ENCODE measurements around the gene UBXN11. TPM values are rescaled to one million over a fixed set of nuclear protein-coding genes. Genes with fewer than 3 reads are reported as not detected.
A peak's percentile ranks its signal among the peaks of the same experiment; 100 is the strongest.
"Not testable (repeated sequence)": the region's sequence is repeated elsewhere in the genome, so short reads cannot be mapped to it uniquely, and the experiment has no call there.

The UBXN11 gene
- total RNA-seq, 1 experiment from 2014 or later, result 13.4 TPM

GRCh38 chr1:26324550-26324949 is 18.1 kb upstream of the UBXN11 start:
- Histone ChIP-seq H3K4me3 (ENCODE audit: insufficient read depth, low read depth, low read length) (no peak overlapping the region), H3K36me3 (replicated peaks; ENCODE audit: control insufficient read depth, insufficient read depth, low read length) (peaks cover 20% of the 10 kb centered on the region), H3K27me3 (ENCODE audit: control insufficient read depth, insufficient read depth, low read length) (no peaks in the 10 kb centered on the region)
- DNase-seq, result no peak

DNA sequence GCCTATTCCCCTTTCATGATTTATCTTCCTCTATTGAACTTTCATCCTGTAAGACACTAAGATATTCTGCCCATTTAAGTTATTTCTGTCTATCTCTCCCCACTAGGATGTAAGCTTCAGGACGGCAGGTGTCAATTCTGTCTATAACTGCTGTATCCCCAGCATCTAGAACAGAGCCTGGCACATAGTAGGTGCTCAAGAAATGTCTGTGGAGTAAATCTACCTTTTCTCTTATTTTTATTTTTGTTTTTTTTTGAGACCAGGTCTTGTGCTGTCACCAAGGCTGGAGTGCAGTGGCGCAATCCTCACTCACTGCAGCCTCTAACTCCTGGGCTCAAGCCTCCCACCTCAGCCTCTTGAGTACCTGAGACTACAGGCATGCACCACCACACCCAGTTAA is 16.9 kb upstream of the UBXN11 start:
- H3K27me3 ChIP-seq (ENCODE audit: control insufficient read depth, insufficient read depth, low read length), result no peaks in the 10 kb centered on the region
- no peak for DNase-seq
- H3K4me3 ChIP-seq (ENCODE audit: insufficient read depth, low read depth, low read length), result no peak overlapping the region
- H3K36me3 ChIP-seq (replicated peaks; ENCODE audit: control insufficient read depth, insufficient read depth, low read length), result peaks cover 20% of the 10 kb centered on the region

- Histone ChIP-seq H3K36me3 (replicated peaks; ENCODE audit: control insufficient read depth, insufficient read depth, low read length) (peaks cover 20% of the 10 kb centered on the region), H3K4me3 (ENCODE audit: insufficient read depth, low read depth, low read length) (no peak overlapping the region), H3K27me3 (ENCODE audit: control insufficient read depth, insufficient read depth, low read length) (no peaks in the 10 kb centered on the region)
- DNase-seq, result peak; percentile 61
Measured at GRCh38 chr1:26322042-26322331, 15.6 kb upstream of the UBXN11 start.

DNA sequence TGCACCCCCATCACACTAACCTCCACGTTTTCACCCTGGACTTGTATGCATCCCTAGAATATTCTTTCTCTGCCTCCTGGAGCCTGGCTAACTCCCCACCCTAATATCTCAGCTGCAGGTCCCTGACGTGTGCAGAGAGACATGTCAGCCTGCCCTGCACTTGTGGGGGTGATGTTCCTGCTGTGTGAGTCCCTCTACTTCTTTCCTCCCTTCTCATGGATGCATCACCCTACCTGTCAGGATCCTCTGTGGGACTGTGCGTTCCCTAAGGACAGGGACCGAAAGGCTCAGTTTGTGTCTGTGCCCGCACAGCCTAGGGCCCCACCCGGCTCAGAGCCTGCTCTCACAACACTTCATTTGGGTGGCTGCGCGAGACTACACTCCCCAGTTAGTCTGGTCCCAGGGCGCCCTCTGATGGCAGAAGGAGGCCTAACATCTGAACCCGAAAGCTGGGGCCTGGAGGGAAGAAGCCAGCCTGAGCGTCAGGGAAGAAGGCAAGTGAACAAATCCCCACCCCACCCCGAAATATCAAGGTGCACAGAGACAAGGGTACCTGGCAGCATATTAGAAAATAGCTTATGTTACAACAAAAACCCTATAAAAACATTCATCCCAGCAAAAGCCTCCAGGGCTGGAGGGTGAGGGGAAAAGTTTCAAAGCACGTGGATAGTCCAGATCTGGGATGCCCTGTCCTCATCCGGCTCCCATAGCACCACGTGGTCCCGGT is 15.0 kb upstream of the UBXN11 start:
- no peaks in the 10 kb centered on the region for H3K27me3 ChIP-seq (ENCODE audit: control insufficient read depth, insufficient read depth, low read length)
- no peak overlapping the region for H3K4me3 ChIP-seq (ENCODE audit: insufficient read depth, low read depth, low read length)
- DNase-seq, result peak; percentile 95
- H3K36me3 ChIP-seq (replicated peaks; ENCODE audit: control insufficient read depth, insufficient read depth, low read length), result peaks cover 20% of the 10 kb centered on the region

GRCh38 chr1:26320896-26321295 is 14.5 kb upstream of the UBXN11 start:
- peaks cover 20% of the 10 kb centered on the region for H3K36me3 ChIP-seq (replicated peaks; ENCODE audit: control insufficient read depth, insufficient read depth, low read length)
- no peaks in the 10 kb centered on the region for H3K27me3 ChIP-seq (ENCODE audit: control insufficient read depth, insufficient read depth, low read length)
- no peak overlapping the region for H3K4me3 ChIP-seq (ENCODE audit: insufficient read depth, low read depth, low read length)
- DNase-seq, result no peak

DNA sequence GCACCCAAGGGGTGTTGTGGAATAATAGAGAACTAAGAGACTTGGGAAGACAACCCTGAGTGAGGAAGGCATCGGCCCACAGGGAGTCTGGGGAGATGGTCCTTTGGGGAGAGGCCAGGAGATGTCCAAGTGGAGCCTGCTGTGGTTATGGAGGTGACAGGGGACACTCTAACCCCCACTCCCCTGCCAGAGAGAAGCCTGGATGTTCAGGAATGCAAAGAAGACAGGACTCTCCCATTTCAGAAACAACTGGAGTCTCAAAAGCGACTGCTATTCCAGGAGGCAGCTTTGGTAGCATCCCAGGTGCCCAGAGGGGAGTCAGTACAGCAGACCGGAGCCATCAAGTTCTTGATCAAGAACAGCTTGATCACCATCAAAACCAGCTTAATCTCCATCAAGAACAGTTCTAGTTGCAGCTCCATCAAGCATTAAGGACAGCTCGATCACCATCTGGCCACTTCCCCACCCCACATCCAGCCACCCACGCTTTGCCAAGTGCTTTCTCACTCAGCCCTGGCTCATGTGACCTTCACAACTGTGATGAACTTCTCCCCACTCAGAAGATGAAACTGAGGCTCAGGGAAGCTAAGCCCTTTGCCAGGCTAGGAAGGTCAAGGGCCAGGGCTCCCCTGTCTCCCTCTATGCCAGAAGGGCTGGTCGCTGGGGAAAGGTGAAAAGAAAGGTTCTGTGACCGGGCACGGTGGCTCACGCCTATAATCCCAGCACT is 12.1 kb upstream of the UBXN11 start:
- DNase-seq, result peak; percentile 33
- no peaks in the 10 kb centered on the region for H3K27me3 ChIP-seq (ENCODE audit: control insufficient read depth, insufficient read depth, low read length)
- H3K36me3 ChIP-seq (replicated peaks; ENCODE audit: control insufficient read depth, insufficient read depth, low read length), result peaks cover 9% of the 10 kb centered on the region
- H3K4me3 ChIP-seq (ENCODE audit: insufficient read depth, low read depth, low read length), result no peak overlapping the region

- Histone ChIP-seq H3K4me3 (ENCODE audit: insufficient read depth, low read depth, low read length) (no peak within 1 kb of the TSS), H3K27me3 (ENCODE audit: control insufficient read depth, insufficient read depth, low read length) (no peaks in the 10 kb centered on the region), H3K36me3 (replicated peaks; ENCODE audit: control insufficient read depth, insufficient read depth, low read length) (peaks cover 9% of the 10 kb centered on the region)
- DNase-seq, result peak; percentile 86
Measured at GRCh38 chr1:26317612-26318337, 11.3 kb upstream of the UBXN11 start, which contains the start of gene CD52. Gene CD52 (plus strand): TSS chr1:26317958. CDS start chr1:26318018, 60 bp downstream.

DNA sequence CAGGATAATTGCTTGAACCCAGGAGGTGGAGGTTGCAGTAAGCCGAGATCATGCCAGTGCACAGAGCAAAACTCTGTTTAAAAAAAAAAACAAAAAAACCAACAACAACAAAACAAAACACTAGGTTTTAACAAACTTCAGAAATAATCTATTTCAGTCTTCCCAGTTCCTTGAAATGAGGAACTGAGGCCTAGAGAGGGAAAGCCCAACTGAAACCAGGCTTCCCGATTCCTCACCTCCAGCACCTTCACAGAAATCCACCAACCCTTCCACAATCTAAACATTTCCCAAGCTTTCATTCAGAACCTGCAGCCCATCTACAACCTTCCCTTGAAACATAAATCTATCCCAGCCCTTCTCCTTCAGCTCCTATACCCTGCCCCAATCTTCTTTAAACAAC is 10.7 kb upstream of the UBXN11 start:
- H3K4me3 ChIP-seq (ENCODE audit: insufficient read depth, low read depth, low read length), result no peak overlapping the region

DNA sequence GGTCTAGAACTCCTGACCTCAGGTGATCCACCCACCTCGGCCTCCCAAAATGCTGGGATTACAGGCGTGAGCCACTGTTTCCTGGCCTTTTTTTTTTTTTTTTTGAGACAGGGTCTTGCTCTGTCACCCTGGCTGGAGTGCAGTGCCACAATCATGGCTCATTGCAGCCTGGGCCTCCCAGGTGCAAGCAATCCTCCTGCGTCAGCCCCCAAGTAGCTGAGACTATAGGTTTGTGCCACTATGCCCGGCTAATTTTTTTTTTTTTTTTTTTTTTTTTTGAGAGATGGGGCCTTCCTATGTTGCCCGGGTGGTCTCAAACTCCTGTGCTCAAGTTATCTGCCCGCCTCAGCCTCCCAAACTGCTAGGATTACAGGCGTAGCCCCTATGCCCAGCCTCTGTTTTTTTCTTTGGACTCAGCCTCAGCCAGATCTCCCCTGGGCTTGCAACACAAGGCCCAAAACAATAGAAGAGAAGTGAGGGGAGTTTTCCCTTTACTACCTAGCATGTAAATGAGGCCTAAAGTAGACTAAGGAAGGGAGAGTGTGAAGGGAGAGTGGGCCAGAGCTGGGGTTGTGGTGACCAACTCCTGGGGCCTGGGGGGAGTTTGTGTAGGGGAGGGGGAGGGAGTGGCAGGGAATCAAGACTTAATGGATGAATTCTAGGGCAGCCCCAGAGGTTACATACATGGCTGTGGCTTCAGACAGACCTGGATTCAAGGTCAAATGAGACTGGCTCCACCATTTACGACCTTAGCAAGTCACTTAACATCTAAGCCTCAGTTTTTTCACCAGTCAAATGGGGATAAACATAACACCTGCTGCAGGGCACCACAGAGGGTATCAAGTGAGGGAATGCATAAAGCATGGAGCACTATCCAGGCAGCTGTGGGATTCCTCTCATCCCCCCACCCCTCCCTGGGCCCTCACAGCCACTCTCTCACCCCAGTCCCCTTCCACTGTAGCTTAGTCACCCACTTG is 9.7 kb upstream of the UBXN11 start:
- no peak overlapping the region for H3K4me3 ChIP-seq (ENCODE audit: insufficient read depth, low read depth, low read length)

More for the DNA sequence above, 10.7 kb upstream of the UBXN11 start:
- no peak for DNase-seq
- Histone ChIP-seq H3K27me3 (ENCODE audit: control insufficient read depth, insufficient read depth, low read length) (no peaks in the 10 kb centered on the region), H3K36me3 (replicated peaks; ENCODE audit: control insufficient read depth, insufficient read depth, low read length) (peaks cover 6% of the 10 kb centered on the region)

DNA sequence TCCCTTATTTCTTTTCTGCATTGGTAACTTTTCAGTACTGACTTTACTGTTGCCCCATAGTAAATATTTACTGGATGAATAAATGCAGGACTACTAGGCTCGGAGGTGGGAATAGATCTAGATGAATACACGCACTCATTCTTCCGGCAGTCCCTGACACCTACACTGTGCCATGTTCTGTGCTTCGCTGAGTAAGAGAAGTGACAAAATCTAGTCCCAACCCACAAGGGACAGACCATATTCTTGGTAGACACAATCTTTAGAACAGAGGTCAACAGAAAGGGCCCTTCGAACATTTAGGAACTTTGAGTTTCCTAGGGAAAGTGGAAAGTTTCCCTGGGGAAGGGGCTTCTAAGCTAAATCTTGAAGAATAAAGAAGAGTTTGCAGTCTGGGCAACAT is 8.1 kb upstream of the UBXN11 start:
- H3K4me3 ChIP-seq (ENCODE audit: insufficient read depth, low read depth, low read length), result no peak overlapping the region
- no peaks in the 10 kb centered on the region for H3K36me3 ChIP-seq (replicated peaks; ENCODE audit: control insufficient read depth, insufficient read depth, low read length)
- no peak for DNase-seq
- H3K27me3 ChIP-seq (ENCODE audit: control insufficient read depth, insufficient read depth, low read length), result no peaks in the 10 kb centered on the region

More for the DNA sequence above, 9.7 kb upstream of the UBXN11 start:
- DNase-seq, result peak; percentile 38
- Histone ChIP-seq H3K36me3 (replicated peaks; ENCODE audit: control insufficient read depth, insufficient read depth, low read length) (peaks cover 4% of the 10 kb centered on the region), H3K27me3 (ENCODE audit: control insufficient read depth, insufficient read depth, low read length) (no peaks in the 10 kb centered on the region)

GRCh38 chr1:26307966-26308899 is 1.8 kb upstream of the UBXN11 start:
- not testable (repeated sequence) for H3K27me3 ChIP-seq (ENCODE audit: control insufficient read depth, insufficient read depth, low read length); H3K4me3 ChIP-seq (ENCODE audit: insufficient read depth, low read depth, low read length); DNase-seq; H3K36me3 ChIP-seq (replicated peaks; ENCODE audit: control insufficient read depth, insufficient read depth, low read length)

DNA sequence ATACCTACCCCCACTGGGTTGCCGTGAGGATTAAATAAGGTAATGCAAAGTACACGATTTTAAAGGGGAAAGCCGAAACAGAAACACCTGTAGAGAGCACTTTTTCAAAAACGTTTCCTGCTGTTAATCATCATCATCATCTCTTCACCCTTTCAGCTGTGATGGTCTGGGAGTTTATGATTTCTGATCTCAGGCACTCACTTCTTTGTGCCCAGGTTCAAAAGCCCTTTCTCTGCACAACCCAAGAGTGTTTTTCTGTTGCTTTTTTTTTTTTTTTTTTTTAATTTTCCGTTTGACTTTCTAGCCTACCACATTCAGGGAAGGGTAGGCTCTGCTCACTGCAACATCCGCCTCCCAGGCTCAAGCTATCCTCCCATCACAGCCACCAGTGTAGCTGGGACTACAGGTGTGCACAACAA is 936 bp upstream of the UBXN11 start:
- Histone ChIP-seq H3K4me3 (ENCODE audit: insufficient read depth, low read depth, low read length) (no peak overlapping the region), H3K27me3 (ENCODE audit: control insufficient read depth, insufficient read depth, low read length) (no peaks in the 10 kb centered on the region), H3K36me3 (replicated peaks; ENCODE audit: control insufficient read depth, insufficient read depth, low read length) (no peaks in the 10 kb centered on the region)
- DNase-seq, result no peak

- no peak for DNase-seq
- H3K4me3 ChIP-seq (ENCODE audit: insufficient read depth, low read depth, low read length), result peak overlapping the region; percentile 57
- no peaks in the 10 kb centered on the region for H3K27me3 ChIP-seq (ENCODE audit: control insufficient read depth, insufficient read depth, low read length)
Measured at GRCh38 chr1:26305667-26306289, 658 bp downstream of the UBXN11 start.

More at GRCh38 chr1:26305667-26306289, 658 bp downstream of the UBXN11 start:
- no peaks in the 10 kb centered on the region for H3K36me3 ChIP-seq (replicated peaks; ENCODE audit: control insufficient read depth, insufficient read depth, low read length)
